Central memory CD8-positive, alpha-beta T cell (primary cell): ENCODE measurements around the gene PPDPF.
"Not testable (repeated sequence)": the region's sequence is repeated elsewhere in the genome, so short reads cannot be mapped to it uniquely, and the experiment has no call there.

Experiments used
- ATAC-seq: fragments of 150-1000 bp; cut with Tn5 transposase; replicated peaks from 2 replicates; pipeline ENCODE4 v1.10.0; 2022; ENCODE audit warnings: mild to moderate bottlenecking, moderate FRiP score, moderate number of reproducible peaks; ENCODE audit not compliant: poor library complexity, severe bottlenecking; ENCODE audit errors: extremely low read depth
- DNase-seq, 2 donors: peaks; one replicate each; pipeline ENCODE4 v3.0.0; 2021; ENCODE audit warnings: low spot score in 2 of 2
- H3K27ac Mint-ChIP-seq: one replicate; pipeline ENCODE4 v1.8.0; 2022; ENCODE audit warnings: low read depth, mild to moderate bottlenecking, moderate library complexity, mixed read lengths
- H3K27me3 Mint-ChIP-seq: one replicate; pipeline ENCODE4 v1.8.0; 2022; ENCODE audit warnings: mixed read lengths
- H3K36me3 Mint-ChIP-seq: one replicate; pipeline ENCODE4 v1.8.0; 2022; ENCODE audit warnings: mild to moderate bottlenecking, moderate library complexity, mixed read lengths; ENCODE audit not compliant: insufficient read depth
- H3K4me1 Mint-ChIP-seq: one replicate; pipeline ENCODE4 v1.8.0; 2022; ENCODE audit warnings: mixed read lengths
- H3K4me3 Mint-ChIP-seq: one replicate; pipeline ENCODE4 v1.8.0; 2022; ENCODE audit warnings: mild to moderate bottlenecking, moderate library complexity, mixed read lengths
- H3K9me3 Mint-ChIP-seq: one replicate; pipeline ENCODE4 v1.8.0; 2022; ENCODE audit warnings: mixed read lengths

The PPDPF gene

GRCh38 chr20:63567136-63567385 lies 46.5 kb downstream of the PPDPF start:
- no peak for ATAC-seq
- no peak for DNase-seq
- Mint-ChIP-seq H3K9me3 (no peaks in the 10 kb centered on the region), H3K27ac (peak overlapping the region; percentile 69), H3K27me3 (no peaks in the 10 kb centered on the region), H3K4me3 (peak overlapping the region; percentile 77), H3K36me3 (peaks cover 16% of the 10 kb centered on the region), H3K4me1 (peaks cover 24% of the 10 kb centered on the region)

GRCh38 chr20:63567386-63568169 lies 47.0 kb downstream of the PPDPF start:
- H3K36me3 Mint-ChIP-seq = peaks cover 14% of the 10 kb centered on the region
- ATAC-seq (peak; percentile 61), DNase-seq (peak; percentile 31 to 46)
- H3K4me3 Mint-ChIP-seq = peak overlapping the region; percentile 77
- H3K27ac Mint-ChIP-seq = peak overlapping the region; percentile 69
- H3K9me3 Mint-ChIP-seq = no peaks in the 10 kb centered on the region
- H3K27me3 Mint-ChIP-seq = no peaks in the 10 kb centered on the region
- H3K4me1 Mint-ChIP-seq = peaks cover 24% of the 10 kb centered on the region

- Mint-ChIP-seq H3K27me3 (no peaks in the 10 kb centered on the region), H3K4me3 (peak overlapping the region; percentile 77), H3K36me3 (peaks cover 14% of the 10 kb centered on the region), H3K27ac (peak overlapping the region; percentile 69), H3K4me1 (peaks cover 24% of the 10 kb centered on the region), H3K9me3 (no peaks in the 10 kb centered on the region)
- no peak for DNase-seq
- peak; percentile 29 for ATAC-seq
Observed at GRCh38 chr20:63568170-63568981, 47.8 kb downstream of the PPDPF start.

GRCh38 chr20:63568986-63569949 lies 48.7 kb downstream of the PPDPF start:
- Mint-ChIP-seq H3K36me3 (peaks cover 14% of the 10 kb centered on the region), H3K4me3 (peak overlapping the region; percentile 77), H3K4me1 (peaks cover 24% of the 10 kb centered on the region), H3K9me3 (no peaks in the 10 kb centered on the region), H3K27me3 (no peaks in the 10 kb centered on the region), H3K27ac (no peak overlapping the region)
- ATAC-seq = no peak
- DNase-seq = no peak

GRCh38 chr20:63570281-63571086 lies 49.9 kb downstream of the PPDPF start:
- Mint-ChIP-seq H3K4me1 (peaks cover 24% of the 10 kb centered on the region), H3K36me3 (peaks cover 13% of the 10 kb centered on the region), H3K9me3 (no peaks in the 10 kb centered on the region), H3K27ac (no peak overlapping the region), H3K27me3 (no peaks in the 10 kb centered on the region), H3K4me3 (no peak overlapping the region)
- DNase-seq (no peak), ATAC-seq (no peak)

- not testable (repeated sequence) for ATAC-seq, H3K4me3 Mint-ChIP-seq, H3K27me3 Mint-ChIP-seq, H3K27ac Mint-ChIP-seq, H3K9me3 Mint-ChIP-seq, H3K36me3 Mint-ChIP-seq, DNase-seq
- peaks cover 24% of the 10 kb centered on the region for H3K4me1 Mint-ChIP-seq
Observed at GRCh38 chr20:63571087-63571478, 50.5 kb downstream of the PPDPF start.
